HG03457 (cell line): ENCODE measurements around the gene SERPINB13.

ENCODE experiments used
- ATAC-seq: cut with Tn5 transposase; IDR thresholded peaks from one replicate; pipeline ENCODE4 v1.9.1; 2021; ENCODE audit warnings: moderate number of reproducible peaks; ENCODE audit not compliant: unreplicated experiment

The SERPINB13 gene, protein sequence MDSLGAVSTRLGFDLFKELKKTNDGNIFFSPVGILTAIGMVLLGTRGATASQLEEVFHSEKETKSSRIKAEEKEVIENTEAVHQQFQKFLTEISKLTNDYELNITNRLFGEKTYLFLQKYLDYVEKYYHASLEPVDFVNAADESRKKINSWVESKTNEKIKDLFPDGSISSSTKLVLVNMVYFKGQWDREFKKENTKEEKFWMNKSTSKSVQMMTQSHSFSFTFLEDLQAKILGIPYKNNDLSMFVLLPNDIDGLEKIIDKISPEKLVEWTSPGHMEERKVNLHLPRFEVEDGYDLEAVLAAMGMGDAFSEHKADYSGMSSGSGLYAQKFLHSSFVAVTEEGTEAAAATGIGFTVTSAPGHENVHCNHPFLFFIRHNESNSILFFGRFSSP

DNA sequence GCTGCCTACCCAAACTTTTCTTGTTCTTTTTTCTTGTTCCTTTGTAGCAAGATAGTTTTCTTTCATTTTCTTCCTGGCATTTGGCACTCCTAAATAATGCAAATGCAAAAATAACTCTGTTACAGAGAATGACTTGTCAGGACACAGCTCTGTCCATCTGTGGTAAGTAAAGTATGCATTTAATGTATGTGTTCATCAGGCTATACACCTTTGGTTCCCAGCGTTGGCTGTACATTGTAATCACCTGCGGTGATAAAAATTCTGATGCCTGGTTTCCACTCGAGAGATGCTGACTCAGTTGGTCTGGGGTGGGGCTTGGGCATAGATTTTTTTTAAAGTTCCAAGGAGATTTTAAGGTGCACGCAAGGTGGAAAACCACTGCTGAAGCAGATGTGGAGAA is at the start of gene SERPINB13:
Gene SERPINB13 (plus strand): TSS at position 378 of the 400 bp plus-strand sequence. CDS start 1,325 bp downstream, outside the sequence.
- no peak for ATAC-seq

- no peak for ATAC-seq
Measured at GRCh38 chr18:63539904-63540510, 47.1 kb upstream of the SERPINB13 start.

GRCh38 chr18:63542069-63542468 is 45.1 kb upstream of the SERPINB13 start, which contains the start of gene SERPINB12:
Gene SERPINB12, plus strand, starts transcription at chr18:63542369. Its CDS starts 13,791 bp downstream, at chr18:63556160.
- ATAC-seq = no peak

- ATAC-seq = no peak
Measured at GRCh38 chr18:63544017-63544416, 43.1 kb upstream of the SERPINB13 start.

DNA sequence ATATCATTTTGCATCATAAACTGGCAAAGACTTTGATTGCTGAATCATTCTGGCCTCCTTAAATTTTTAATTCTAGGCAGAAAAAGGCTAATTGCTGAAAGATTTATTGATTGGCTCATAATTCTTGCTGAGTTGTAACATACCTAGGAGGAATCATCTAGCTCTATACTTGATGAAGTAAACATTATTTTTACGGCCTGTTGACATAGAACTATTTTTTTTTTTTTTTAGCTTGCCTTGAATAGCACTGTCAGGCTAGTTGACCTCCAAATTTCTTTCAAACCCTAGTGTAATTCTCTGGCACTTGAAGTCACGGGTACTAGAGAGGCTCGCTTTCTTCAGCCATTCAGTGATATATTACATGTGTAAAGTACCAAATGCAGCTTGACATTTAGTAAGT is 42.1 kb upstream of the SERPINB13 start:
- ATAC-seq = no peak

GRCh38 chr18:63550068-63550467 is 37.1 kb upstream of the SERPINB13 start:
- no peak for ATAC-seq

DNA sequence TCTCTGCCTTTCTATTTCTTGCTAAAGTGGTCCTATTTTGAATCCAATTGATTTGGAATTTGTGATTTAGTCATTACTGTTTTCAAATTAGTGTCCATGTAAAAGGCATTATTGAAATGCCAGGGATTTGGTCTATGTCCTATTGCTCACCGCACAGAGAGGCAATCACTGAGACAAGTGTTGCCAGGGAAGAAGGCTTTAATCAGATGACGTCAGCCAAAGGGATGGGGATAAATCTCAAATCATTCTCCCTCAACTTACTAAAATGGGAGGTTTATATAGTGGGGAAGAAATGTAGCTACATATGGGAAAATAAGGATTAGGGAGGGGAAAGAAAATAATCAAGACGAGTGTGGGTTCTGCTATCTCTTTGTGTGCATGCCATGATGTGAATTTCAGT is 35.4 kb upstream of the SERPINB13 start:
- no peak for ATAC-seq

DNA sequence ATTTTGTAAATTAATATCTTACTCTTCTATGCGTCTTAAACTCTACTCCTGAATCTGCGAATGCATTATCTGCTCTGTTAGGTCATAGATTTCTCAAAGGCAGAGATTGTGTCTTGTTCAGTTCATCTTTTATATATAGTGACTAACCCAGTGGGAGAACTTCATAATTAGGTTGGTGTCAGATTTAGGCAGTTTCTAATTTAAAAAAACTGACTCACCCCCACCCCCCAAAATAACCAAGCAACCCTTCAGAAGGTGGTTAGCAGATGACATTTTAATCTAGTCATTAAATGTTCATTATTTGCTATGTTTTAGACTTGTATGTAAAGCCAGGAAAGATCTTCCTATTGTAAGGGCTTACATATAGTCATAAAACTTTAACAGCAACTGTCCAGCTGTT is 34.6 kb upstream of the SERPINB13 start:
- ATAC-seq = no peak

- no peak for ATAC-seq
Measured at GRCh38 chr18:63553081-63553480, 34.1 kb upstream of the SERPINB13 start.

- ATAC-seq = no peak
Measured at GRCh38 chr18:63559567-63560491, 27.3 kb upstream of the SERPINB13 start.

- no peak for ATAC-seq
Measured at GRCh38 chr18:63562284-63562683, 24.9 kb upstream of the SERPINB13 start.

- no peak for ATAC-seq
Measured at GRCh38 chr18:63564021-63564420, 23.1 kb upstream of the SERPINB13 start.

DNA sequence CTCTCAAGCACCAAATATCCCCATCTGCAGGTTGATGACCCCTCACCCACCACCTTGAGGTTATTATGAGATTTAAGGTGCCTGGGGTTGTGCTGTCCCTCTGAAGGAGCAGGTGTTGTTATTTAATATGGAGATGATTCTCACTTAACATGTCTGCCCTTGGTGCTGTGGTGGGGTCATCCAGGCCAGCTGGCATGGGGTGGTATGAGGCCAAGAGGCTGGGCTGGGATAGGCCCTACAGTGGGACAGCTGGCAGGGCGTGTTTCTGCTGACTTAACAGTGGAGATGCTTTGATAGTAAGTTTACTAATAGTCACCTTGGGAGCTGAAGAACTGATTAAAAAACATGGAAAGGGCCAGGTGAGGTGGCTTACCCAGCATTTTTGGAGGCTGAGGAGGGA is 22.6 kb upstream of the SERPINB13 start:
- no peak for ATAC-seq

DNA sequence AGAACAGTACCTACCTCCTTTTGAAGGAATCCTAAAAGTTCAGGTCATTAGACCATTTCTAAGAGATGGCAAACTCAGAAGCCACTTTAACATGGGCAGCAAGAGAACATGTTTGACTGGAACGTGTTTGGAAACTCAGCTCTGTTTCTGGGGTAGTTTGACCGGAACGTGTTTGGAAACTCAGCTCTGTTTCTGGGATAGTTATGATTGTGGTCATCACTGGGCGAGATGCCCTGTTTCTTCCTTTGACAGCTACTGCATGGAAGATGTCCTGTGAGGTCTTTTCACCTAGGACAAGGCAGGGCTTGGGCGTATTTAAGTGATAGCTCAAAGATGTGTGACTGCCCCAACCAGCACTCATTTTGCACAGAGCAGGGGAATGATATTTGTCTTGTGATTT is 19.9 kb upstream of the SERPINB13 start:
- ATAC-seq = no peak

GRCh38 chr18:63567825-63568224 is 19.3 kb upstream of the SERPINB13 start:
- ATAC-seq = no peak

GRCh38 chr18:63570721-63571120 is 16.4 kb upstream of the SERPINB13 start:
- no peak for ATAC-seq

GRCh38 chr18:63575681-63576080 is 11.5 kb upstream of the SERPINB13 start:
- no peak for ATAC-seq

DNA sequence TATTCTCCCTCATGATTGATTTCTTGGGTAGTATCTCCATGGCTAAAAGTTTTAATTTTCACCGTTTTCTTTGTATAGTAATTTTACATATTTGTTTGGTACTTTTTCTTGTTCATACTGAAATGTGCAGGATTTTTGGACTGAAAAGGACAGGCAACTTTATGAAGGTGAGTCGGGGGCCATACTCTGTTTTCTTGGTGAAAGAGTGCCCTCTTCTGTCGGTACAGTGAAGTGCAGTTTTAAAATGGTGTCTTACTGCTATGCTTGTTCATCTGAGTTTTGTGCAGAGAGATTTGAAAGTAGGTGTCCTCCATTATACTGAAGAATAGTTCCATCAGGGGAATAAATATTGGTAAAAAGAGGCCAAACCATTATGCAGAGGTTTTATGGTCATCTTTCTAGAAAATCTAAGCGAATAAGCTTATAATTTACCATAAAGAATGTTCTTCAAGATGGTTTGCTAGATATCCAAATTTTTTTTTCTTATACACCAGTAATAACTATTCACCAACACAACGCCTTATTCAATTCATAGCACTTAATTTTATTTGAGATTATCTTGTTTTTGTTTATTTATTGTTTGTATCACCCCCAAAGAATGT is 8.7 kb upstream of the SERPINB13 start:
- no peak for ATAC-seq

DNA sequence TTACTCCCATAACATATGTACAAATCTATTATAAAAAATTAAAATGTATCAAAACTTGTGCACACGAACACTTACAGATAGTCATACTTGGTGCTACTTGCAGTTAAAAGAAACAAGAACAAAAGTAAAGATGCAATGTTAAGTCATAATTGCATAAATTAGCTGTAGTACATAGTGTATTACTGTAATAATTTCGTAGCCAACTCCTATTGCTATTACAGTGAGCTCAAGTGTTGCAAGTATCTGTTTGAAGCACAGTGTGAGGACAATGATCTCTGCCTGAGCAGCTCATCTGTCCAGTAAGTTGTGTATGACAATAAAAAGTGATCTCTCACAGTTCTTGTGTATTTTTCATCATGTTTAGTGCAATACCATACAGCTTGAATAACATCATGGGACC is 7.5 kb upstream of the SERPINB13 start:
- no peak for ATAC-seq

DNA sequence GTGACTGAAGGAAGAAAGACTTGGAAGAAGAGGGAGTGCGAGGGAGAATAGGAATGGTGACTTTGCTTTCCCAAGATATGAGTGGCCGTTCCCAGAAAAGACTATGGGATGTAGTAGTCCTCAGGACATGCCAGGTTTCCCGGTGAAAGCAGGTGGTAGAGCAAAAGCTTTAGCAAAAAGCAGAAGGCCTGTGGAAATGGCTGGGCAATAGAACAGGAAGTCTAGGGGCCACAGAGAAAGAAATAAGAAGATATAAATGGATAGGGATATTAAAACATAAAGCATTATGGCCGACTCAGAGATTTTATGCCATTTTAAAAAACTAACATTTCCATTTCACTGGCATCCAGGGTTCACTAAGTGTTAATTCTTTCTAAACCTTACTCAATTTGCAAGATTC is 1.2 kb upstream of the SERPINB13 start:
- ATAC-seq = no peak

DNA sequence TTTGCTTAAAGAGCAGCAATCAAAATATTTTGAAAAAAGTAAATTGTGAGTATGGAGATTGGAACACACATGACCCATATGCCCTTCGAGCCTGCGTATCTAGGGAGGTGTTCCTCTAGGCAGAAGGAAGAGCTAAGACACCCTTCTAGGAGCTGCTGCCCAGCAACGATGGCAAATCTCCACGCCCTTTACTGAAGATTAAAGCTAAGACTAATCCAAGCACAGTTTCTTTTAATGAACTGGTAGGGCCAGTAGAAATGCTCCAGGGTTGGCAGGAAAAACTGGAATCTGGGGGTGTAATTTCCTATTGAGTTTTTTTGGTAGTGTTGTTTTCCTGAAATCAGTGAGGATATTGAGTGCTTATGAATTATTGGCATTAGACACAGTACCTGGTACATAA is 712 bp upstream of the SERPINB13 start:
- no peak for ATAC-seq
